ENCODE data around the gene FBXL15.
"Not testable (repeated sequence)": the region's sequence is repeated elsewhere in the genome, so short reads cannot be mapped to it uniquely, and the experiment has no call there.

FBXL15 gene

DNA sequence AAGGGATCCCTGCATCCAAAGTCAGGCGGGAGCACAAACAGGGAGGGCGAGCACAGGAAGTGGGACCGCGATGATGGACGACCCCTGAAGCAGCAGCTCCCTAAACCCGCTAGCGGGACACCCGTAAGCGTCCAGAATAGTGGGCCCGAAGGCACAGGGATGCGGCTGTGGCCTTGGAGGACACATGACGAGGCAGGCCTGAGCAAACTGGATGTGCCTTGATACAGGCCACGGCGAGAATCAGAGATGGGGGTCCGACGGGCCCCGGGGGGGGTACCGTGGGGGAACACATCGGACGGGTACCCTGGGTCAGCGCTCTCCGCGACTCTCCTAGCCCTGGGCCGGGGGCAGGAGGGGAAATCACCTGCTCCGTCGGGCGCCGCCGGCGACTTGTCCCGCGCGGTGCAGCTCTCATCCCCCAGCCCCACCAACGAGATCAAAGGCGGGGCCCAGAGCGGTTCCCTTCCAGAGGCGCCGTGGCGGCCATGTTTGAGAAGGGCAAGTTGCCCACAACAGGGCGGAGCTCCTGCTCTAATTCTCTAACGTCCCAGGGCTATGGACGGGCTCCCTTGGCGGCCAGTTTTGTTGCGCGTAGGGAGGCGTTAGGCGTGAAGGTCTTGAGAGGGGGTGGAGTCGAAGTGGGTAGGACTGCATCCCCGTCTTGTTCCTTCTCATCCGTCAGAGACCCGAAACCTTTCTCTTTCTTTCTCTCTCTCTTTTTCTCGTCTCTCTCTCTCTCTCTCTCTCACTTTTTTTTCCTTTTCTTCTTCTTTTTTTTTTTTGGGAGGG lies 11.7 kb downstream of the FBXL15 start, which contains the start of gene CUEDC2:
Gene CUEDC2, minus strand, starts transcription at position 413 of the 789 bp plus-strand sequence. CDS start 7,386 bp downstream, outside the sequence.
- DNase-seq, result peak; percentile 97

GRCh38 chr10:102433619-102434046 lies 13.0 kb downstream of the FBXL15 start:
- no peak for DNase-seq

GRCh38 chr10:102434394-102435132 lies 13.9 kb downstream of the FBXL15 start:
- no peak for DNase-seq

GRCh38 chr10:102435133-102435497 lies 14.5 kb downstream of the FBXL15 start:
- no peak for DNase-seq

- DNase-seq, result no peak
Measured at GRCh38 chr10:102435529-102436233, 15.0 kb downstream of the FBXL15 start.

GRCh38 chr10:102436312-102436711 lies 15.7 kb downstream of the FBXL15 start:
- DNase-seq, result no peak

DNA sequence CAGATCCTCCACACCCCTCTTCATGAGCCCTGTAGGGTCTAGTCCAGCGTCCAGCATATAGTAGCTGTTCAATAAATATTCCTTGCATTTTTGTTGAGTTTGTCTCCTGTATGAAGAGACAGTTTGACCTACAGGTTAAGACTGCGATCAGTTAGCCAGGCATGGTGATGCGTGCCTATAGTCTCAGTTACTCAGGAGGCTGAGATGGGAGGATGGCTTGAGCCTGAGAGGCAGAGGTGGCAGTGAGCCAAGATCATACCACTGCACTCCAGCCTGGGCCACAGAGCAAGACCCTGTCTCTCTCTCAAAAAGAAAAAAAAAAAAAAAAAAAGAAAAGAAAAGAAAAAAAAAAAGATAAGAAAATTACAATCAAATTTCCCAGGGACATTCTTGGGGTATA lies 16.9 kb downstream of the FBXL15 start:
- DNase-seq, result no peak

DNA sequence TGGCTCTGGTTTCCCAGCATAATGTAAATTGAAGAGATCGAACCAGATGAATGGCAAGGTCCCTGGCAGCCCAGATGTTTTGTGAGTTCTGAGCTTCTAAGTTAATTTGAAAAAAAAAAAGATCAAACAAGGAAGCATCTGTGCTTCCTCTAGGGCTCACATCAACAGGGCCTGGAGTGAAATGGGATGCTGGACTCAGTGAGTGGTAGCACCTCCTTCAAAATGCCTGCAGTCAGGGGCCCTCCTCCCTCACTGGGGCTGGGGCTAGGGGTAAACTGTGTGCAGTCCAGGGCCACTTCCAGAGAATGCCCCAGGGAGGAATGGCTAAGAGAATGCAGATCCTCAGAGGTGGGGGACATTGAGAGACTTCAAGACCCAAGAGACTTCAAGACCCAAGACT lies 17.7 kb downstream of the FBXL15 start:
- no peak for DNase-seq

GRCh38 chr10:102444851-102445250 lies 24.2 kb downstream of the FBXL15 start:
- DNase-seq, result no peak

DNA sequence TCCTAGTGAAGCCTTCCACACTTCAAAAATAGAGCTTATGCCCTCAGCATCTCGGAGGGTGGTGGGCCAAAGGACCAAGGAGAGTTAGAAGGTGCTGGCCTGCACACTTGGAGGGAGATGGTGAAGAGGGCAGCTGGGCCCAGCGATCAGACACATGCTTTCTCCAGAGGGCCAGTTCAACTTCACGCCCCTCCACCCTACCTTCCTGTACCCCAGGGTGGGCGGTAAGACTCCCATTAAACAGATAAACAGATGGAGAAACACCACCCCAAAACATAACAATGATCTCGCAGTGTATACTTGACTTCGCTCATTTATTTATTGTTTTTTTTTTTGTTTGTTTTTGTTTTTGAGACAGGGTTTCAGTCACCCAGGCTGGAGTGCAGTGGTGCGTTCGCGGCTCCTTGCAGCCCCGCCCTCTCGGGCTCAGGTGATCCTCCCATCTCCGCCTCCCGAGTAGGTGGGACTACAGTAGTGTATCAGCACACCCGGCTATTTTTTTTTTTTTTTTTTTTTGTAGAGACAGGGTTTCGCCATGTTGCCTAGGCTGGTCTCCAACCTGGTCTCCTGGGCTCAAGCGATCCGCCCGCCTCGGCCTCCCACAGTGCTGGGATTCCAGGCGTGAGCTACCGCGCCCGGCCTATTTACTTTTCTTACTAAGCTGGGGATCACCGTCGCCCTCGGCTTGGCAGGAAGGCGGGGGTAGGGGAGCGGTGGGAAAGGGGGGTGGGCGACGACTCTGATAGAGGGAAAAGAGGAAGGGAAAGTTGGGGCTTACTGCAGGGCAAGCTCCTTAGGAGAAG lies 28.9 kb downstream of the FBXL15 start:
- DNase-seq, result peak; percentile 76

GRCh38 chr10:102450124-102450373 lies 29.4 kb downstream of the FBXL15 start:
- no peak for DNase-seq

DNA sequence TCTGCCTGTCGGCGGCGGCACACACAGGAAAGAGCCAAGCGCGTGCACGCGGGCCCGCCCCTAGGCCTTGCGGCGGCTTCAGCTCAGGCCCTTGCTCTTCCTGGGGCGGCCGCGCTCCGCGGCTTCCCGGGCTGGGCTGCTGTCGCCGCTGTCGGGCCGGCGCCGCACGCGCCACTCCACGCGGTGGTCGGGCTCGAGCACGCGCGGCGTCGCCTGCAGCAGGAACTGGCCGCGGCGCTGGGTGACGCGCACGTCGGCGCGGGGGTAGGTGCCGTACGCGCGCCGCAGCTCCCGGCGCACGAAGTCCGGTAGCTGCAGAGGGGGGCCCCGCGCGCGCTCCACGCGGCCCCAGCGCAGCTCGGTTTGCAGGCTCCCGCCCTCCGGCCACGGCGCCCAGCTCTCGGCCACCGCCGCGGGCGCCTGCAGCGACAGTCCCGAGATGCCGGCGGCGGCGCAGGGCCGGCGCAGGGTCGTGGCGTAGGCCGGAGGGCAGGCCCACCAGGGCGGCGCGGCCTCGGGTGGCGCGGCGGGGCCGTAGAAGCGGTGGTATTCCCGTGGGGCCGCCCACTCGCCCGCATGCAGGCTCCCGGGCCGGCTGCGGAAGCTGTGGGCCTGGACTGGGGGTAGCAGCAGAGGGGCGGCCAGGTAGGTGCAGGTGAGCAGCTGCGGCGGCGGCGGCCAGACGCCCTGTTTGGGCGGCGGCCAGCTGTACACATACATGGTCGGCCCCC lies 29.9 kb downstream of the FBXL15 start:
- DNase-seq, result peak; percentile 73

GRCh38 chr10:102451105-102451969 lies 30.7 kb downstream of the FBXL15 start, which contains the start of gene C10orf95:
C10orf95 (minus strand) TSS chr10:102451543; CDS start chr10:102451093, 450 bp downstream.
- DNase-seq, result no peak

- no peak for DNase-seq
Measured at GRCh38 chr10:102452672-102453340, 32.2 kb downstream of the FBXL15 start.

DNA sequence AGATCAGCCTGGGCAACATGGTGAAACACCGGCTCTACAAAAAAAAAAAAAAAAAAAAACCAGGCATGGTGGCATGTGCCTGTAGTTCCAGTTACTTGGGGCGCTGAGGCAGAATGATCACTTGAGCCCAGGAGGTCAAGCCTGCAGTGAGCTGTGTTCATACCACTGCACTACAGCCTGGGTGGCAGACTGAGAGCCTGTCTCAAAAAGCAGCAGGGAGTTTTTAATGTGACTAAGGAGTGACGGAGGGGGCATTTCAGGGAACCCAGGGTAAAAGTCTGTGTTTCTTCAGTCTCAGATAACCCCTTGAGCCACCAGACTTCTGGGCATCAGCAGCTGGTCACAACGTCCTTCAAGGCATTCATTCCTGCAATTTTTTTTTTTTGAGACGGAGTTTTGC lies 32.9 kb downstream of the FBXL15 start:
- no peak for DNase-seq

DNA sequence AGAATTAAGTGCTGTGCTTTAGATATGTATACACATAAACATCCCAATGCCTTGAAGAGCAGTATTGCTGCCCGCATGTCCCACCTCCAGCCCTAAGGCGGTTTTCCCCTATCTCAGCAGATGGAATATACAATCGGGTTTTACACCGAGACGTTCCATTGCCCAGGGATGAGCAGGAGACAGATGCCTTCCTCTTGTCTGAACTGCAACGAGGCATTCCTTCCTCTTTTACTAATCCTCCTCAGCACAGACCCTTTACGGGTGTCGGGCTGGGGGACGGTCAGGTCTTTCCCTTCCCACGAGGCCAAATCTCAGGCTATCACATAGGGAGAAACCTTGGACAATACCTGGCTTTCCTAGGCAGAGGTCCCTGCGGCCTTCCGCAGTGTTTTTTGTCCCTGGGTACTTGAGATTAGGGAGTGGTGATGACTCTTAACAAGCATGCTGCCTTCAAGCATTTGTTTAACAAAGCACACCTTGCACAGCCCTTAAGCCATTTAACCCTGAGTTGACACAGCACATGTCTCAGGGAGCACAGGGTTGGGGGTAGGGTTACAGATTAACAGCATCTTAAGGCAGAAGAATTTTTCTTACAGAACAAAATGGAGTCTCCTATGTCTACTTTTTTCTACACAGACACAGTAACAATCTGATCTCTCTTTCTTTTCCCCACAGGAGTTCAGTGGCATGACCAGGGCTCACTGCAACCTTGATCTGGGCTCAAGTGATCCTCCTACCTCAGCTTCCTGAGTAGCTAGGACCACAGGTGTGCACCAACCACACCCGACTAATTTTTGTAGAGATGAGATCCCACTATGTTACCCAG lies 34.2 kb downstream of the FBXL15 start:
- not testable (repeated sequence) for DNase-seq

DNA sequence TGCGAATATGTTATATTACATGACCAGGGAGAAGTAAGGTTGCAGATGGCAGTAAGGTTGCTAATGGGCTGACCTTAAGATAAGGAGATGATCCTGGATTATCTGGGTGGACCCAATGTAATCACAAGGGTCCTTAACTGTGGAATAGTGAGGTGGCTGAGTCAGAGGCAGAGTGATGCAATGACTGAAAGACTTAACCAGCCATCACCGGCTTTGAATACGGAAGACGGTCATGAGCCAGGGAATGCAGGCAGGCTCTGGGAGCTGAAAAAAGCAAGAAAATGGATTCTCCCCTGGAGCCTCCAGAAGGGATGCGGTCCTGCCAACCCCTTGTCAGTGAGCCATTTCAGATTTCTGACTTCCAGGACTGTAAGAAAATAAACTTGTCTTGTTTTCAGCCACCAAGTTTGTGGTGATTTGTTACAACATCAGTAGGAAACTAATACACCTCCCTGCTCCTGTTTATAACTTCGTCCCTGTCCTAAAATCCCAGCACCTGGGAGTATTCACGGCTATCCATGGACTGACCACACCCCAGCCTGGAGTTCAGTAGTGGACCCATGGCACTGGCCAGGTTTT lies 35.3 kb downstream of the FBXL15 start:
- DNase-seq, result no peak

GRCh38 chr10:102457591-102458150 lies 37.0 kb downstream of the FBXL15 start:
- DNase-seq, result no peak

DNA sequence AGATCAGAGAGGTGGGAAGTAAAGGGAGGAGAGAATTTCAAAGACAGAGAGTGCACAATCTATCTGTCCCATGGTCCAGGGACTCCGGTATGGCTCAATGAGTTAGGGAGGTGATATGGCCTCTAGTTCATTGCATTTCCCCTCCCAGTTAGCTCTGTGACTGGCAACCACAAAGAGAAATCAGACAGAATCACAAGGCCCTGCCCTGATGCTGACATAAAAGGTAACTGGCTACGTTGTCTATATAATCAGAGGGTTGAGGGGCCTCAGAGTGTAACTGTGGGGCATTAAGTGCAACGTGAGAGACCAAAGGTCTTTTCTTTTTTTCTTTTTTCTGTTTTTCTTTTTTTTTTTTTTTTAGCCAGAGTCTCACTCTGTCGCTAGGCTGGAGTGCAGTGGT lies 38.0 kb downstream of the FBXL15 start:
- no peak for DNase-seq
